DMS 273 (cell line): ENCODE results near the gene ZYX.
"Not testable (repeated sequence)": the region's sequence is repeated elsewhere in the genome, so short reads cannot be mapped to it uniquely, and the experiment has no call there.

Experiments used
- DNase-seq: peaks from one replicate; lab custom pipeline; 2025; ENCODE audit not compliant: unreplicated experiment; lab: John Stamatoyannopoulos, UW

ZYX gene

GRCh38 chr7:143416565-143417149, 35.5 kb downstream of the ZYX start:
- DNase-seq, result peak; percentile 85

GRCh38 chr7:143417734-143418383, 36.7 kb downstream of the ZYX start:
- no peak for DNase-seq

GRCh38 chr7:143418681-143419458, 37.7 kb downstream of the ZYX start:
- no peak for DNase-seq

GRCh38 chr7:143419880-143420279, 38.7 kb downstream of the ZYX start:
- no peak for DNase-seq

GRCh38 chr7:143420624-143421023, 39.5 kb downstream of the ZYX start:
- not testable (repeated sequence) for DNase-seq

GRCh38 chr7:143422033-143422432, 40.9 kb downstream of the ZYX start:
- DNase-seq, result no peak

- DNase-seq, result not testable (repeated sequence)
These were observed 43.3 kb downstream of the ZYX start for GRCh38 chr7:143424476-143424875.

- no peak for DNase-seq
These were observed 45.5 kb downstream of the ZYX start for GRCh38 chr7:143426479-143427142.

GRCh38 chr7:143429770-143430698, 48.9 kb downstream of the ZYX start:
- DNase-seq, result no peak

GRCh38 chr7:143431109-143431508, 50.0 kb downstream of the ZYX start:
- no peak for DNase-seq

- no peak for DNase-seq
These were observed 52.6 kb downstream of the ZYX start for GRCh38 chr7:143433759-143434158.

- DNase-seq, result peak; percentile 33
These were observed 53.5 kb downstream of the ZYX start for GRCh38 chr7:143434660-143435059.

GRCh38 chr7:143435266-143435665, 54.1 kb downstream of the ZYX start:
- DNase-seq, result no peak

GRCh38 chr7:143436325-143436946, 55.3 kb downstream of the ZYX start:
- no peak for DNase-seq

- no peak for DNase-seq
These were observed 56.4 kb downstream of the ZYX start for GRCh38 chr7:143437578-143437977.

- no peak for DNase-seq
These were observed 58.7 kb downstream of the ZYX start for GRCh38 chr7:143439866-143440265.
